Transverse colon (tissue), 4 donors: ENCODE results near the gene PP2D1. TPM values are rescaled to one million over a fixed set of nuclear protein-coding genes. Genes with fewer than 3 reads are reported as not detected.

Experiments
- DNase-seq: peaks from one replicate; pipeline ENCODE4 v3.0.0-alpha.2; 2019
- H3K27ac ChIP-seq, 4 donors: fragments of 200-600 bp; sonication (generic); 2 replicates each; pipeline ENCODE4 v1.5.1; 2016 to 2018; ENCODE audit warnings: inconsistent platforms in 4 of 4
- H3K27me3 ChIP-seq: fragments of 200-600 bp; sonication (generic); 2 replicates; pipeline ENCODE4 v1.5.1; 2017; ENCODE audit warnings: inconsistent platforms
- H3K36me3 ChIP-seq, 4 donors: fragments of 200-600 bp; sonication (generic); 2 replicates each; pipeline ENCODE4 v1.5.1; 2017 to 2019; ENCODE audit warnings: inconsistent platforms in 4 of 4
- H3K4me1 ChIP-seq, 4 donors: fragments of 200-600 bp; sonication (generic); 2 replicates each; pipeline ENCODE4 v1.5.1; 2017 to 2020; ENCODE audit warnings: inconsistent platforms in 4 of 4
- H3K4me3 ChIP-seq, 4 donors: fragments of 200-600 bp; sonication (generic); 1 replicate in 1 of 4; 2 replicates in 3 of 4; pipeline versions ENCODE4 v1.5.1 to v1.6.1; 2017 to 2019; ENCODE audit warnings: inconsistent platforms in 4 of 4
- H3K9me3 ChIP-seq, 2 donors: fragments of 200-600 bp; sonication (generic); 2 replicates each; pipeline ENCODE4 v1.5.1; 2017 to 2019; ENCODE audit warnings: inconsistent platforms in 2 of 2
- EP300 ChIP-seq: sonication (generic); formaldehyde crosslinking; IDR thresholded peaks from one replicate; pipeline ENCODE4 v1.6.1; 2017; ENCODE audit warnings: antibody characterized with exemption, low read depth
- POLR2A ChIP-seq: fragments of 450-650 bp; IDR thresholded peaks from one replicate; pipeline ENCODE4 v1.6.1; 2016; ENCODE audit warnings: antibody characterized with exemption, mild to moderate bottlenecking, moderate library complexity
- POLR2AphosphoS5 ChIP-seq, 3 donors: sonication (generic); formaldehyde crosslinking; IDR thresholded peaks; one replicate each; pipeline ENCODE4 v1.6.1; 2016; ENCODE audit warnings: antibody characterized with exemption in 3 of 3
- WGBS, 2 donors: methylation state at CpG; one replicate each; pipeline ENCODE4 v1.1.5; 2018; ENCODE audit warnings: low coverage in 1 of 2; 5-methylcytosine and 5-hydroxymethylcytosine counted together
- in situ Hi-C, 4 donors: fragments of 200-750 bp; cut with MboI; loops; one replicate each; pipeline versions ENCODE4 v1.15.0 to v1.15.1; 2017; ENCODE audit warnings: low sequenced_read_pairs in 3 of 4, low pct_ligation_motif_present in 1 of 4, low pct_unique_long_range_greater_than_20kb in 1 of 4
- intact Hi-C: fragments of 100-400 bp; cut with DNase I; formaldehyde crosslinking; loops from one replicate; pipeline ENCODE4 v1.15.1; 2023; ENCODE audit warnings: low total_unique reads
- total RNA-seq, 4 donors: library from RNA; depleted of rRNA; stranded (reverse); fragments of >200 nt; gene quantifications; one replicate each; pipeline ENCODE4 v1.1.0, GENCODE V29; 2016
- TF ChIP-seq, protein P1 (sequence below), 5 experiments: fragments of 200-600 bp in 3 of 5; fragments of 450-650 bp in 2 of 5; sonication (generic) in 3 of 5; IDR thresholded peaks; 1 replicate in 2 of 5; 2 replicates in 3 of 5; pipeline ENCODE4 v1.5.1; 2016 to 2017; ENCODE audit warnings: antibody characterized with exemption in 5 of 5, inconsistent platforms in 3 of 5, mild to moderate bottlenecking in 2 of 5, moderate library complexity in 1 of 5

The PP2D1 gene
- total RNA-seq, 4 donors from 2014 or later = not detected

DNA sequence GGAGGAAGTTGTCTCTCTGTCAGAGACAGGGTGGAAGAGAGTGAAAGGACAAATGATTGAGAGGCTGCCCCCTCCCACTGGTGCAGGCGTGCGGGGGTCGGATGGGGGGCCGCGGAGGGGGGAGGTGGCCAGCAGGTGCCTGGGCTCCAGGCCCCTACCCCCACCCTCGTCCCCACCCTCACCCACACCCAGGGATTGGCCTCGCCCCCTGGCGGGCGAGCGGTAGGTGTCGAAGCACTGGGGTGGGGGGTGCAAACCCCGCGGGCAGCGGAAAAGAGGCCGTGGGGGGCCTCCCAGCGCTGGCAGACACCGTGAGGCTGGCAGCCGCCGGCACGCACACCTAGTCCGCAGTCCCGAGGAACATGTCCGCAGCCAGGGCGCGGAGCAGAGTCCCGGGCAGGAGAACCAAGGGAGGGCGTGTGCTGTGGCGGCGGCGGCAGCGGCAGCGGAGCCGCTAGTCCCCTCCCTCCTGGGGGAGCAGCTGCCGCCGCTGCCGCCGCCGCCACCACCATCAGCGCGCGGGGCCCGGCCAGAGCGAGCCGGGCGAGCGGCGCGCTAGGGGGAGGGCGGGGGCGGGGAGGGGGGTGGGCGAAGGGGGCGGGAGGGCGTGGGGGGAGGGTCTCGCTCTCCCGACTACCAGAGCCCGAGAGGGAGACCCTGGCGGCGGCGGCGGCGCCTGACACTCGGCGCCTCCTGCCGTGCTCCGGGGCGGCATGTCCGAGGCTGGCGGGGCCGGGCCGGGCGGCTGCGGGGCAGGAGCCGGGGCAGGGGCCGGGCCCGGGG, 27.9 kb upstream of the PP2D1 start, which contains the start of gene KAT2B:
KAT2B (plus strand) TSS at position 682 of the 783 bp plus-strand sequence; CDS start at position 714, 32 bp downstream.
- 0 to 1% methylated on average over 1 to 18 of the region's 75 CpGs for WGBS, 2 donors
- DNase-seq = peak; percentile 85
- H3K4me3 ChIP-seq = peak within 1 kb of the TSS; percentile 73 to 95 (median 82)
- H3K4me1 ChIP-seq = peaks cover 20 to 47% (median 38%) of the 10 kb centered on the region in 4 donors
- H3K27me3 ChIP-seq = no peaks in the 10 kb centered on the region
- intact Hi-C loops = loop anchor here (10.0 kb wide), 1 partner anchor 105 kb away; no protein-coding TSS in a partner anchor
- no peaks in the 10 kb centered on the region for H3K9me3 ChIP-seq
- peak within 1 kb of the TSS; percentile 94 to 100 (median 99) for H3K27ac ChIP-seq
- in situ Hi-C loops = loop anchor here in 2 of 4 donors (5.0 to 25.0 kb wide), 3 partner anchors 93 to 147 kb away; partner anchors contain the start of genes RAB5A (in 2 of the 2) and SGO1 (in 2 of the 2)
- no peaks in the 10 kb centered on the region for H3K36me3 ChIP-seq
- TF ChIP-seq, protein P1, sequence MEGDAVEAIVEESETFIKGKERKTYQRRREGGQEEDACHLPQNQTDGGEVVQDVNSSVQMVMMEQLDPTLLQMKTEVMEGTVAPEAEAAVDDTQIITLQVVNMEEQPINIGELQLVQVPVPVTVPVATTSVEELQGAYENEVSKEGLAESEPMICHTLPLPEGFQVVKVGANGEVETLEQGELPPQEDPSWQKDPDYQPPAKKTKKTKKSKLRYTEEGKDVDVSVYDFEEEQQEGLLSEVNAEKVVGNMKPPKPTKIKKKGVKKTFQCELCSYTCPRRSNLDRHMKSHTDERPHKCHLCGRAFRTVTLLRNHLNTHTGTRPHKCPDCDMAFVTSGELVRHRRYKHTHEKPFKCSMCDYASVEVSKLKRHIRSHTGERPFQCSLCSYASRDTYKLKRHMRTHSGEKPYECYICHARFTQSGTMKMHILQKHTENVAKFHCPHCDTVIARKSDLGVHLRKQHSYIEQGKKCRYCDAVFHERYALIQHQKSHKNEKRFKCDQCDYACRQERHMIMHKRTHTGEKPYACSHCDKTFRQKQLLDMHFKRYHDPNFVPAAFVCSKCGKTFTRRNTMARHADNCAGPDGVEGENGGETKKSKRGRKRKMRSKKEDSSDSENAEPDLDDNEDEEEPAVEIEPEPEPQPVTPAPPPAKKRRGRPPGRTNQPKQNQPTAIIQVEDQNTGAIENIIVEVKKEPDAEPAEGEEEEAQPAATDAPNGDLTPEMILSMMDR (IDR thresholded peaks at IDR 0.05) = peak; percentile 79 to 88 (median 81)
- TF ChIP-seq EP300 (no peak), POLR2A (peak; percentile 49), POLR2AphosphoS5 (IDR thresholded peaks at IDR 0.05) (peak; percentile 55 to 70 (median 55))

DNA sequence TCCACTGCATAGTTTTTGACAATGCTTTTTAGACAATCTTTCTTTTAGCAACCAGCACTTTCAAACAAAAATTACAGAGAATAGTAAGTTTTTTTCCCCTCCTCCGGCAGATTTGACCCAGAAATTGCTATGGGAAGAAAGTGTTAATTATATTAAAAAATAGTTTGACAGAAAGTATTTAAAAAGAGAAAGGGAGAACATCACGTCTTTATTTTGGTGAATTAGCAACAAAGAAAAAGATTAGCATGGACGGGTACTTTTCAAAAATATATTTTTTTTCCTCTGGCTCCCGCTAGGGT, 27.4 kb upstream of the PP2D1 start:
- in situ Hi-C loops = loop anchor here in 2 of 4 donors (5.0 to 25.0 kb wide), 2 partner anchors 92 to 148 kb away; partner anchors contain the start of genes SGO1 (in 2 of the 2) and RAB5A (in 1 of the 2)
- no peak for DNase-seq
- Histone ChIP-seq H3K27me3 (no peaks in the 10 kb centered on the region), H3K27ac (peak overlapping the region; percentile 94 to 100 (median 99)), H3K4me1 (peaks cover 20 to 41% (median 37%) of the 10 kb centered on the region in 4 donors), H3K4me3 (peak overlapping the region; percentile 73 to 95 (median 82)), H3K36me3 (no peaks in the 10 kb centered on the region), H3K9me3 (no peaks in the 10 kb centered on the region)
- 0 to 3% methylated on average over 4 of the region's 4 CpGs for WGBS, 2 donors
- TF ChIP-seq POLR2A (no peak), POLR2AphosphoS5 (IDR thresholded peaks at IDR 0.05) (no peak), EP300 (no peak)
- TF ChIP-seq, protein P1 (IDR thresholded peaks at IDR 0.05) = no peak
- intact Hi-C loops = no loop called here

DNA sequence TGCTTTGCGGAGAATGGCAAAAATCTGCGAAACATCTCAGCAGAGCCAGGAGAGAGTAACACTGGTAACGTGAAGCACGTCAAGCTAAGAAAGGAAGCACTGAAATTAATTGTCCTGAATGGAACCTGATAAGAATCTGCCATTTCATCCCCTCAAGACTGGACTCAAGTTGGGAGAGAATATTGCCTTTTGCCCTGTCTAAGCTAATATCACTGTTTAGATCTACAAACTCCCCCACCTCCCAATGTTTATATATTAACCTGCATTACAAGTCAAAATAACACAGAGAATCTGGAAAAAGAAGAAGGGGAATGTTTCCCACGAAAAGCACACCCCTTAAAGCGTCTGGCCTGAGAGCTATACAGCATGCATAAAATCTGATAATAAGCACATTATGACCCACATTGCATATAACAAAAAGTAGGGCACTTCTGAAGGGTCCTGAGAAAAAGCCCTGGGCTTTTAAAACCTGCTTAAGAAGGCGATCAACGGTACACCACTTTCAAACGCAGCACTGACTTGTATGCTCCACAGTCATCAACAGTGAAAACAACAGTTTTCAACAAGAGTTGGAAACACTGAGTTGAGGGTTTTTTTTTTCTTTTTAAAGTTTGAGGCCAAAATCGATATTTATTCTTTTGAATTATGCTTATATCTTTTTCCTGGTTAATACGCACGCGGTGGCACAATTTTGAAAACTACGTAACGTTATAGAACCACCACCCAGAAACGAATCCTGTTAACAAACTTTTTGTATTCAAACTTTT, 26.8 kb upstream of the PP2D1 start:
- no peak for DNase-seq
- H3K4me3 ChIP-seq = peak overlapping the region; percentile 73 to 95 (median 82)
- H3K27me3 ChIP-seq = no peaks in the 10 kb centered on the region
- H3K36me3 ChIP-seq = no peaks in the 10 kb centered on the region
- TF ChIP-seq POLR2A (no peak), EP300 (no peak), POLR2AphosphoS5 (IDR thresholded peaks at IDR 0.05) (no peak)
- TF ChIP-seq, protein P1 (IDR thresholded peaks at IDR 0.05) = no peak
- WGBS, 2 donors = 14 to 20% methylated on average over 14 to 16 of the region's 16 CpGs
- H3K4me1 ChIP-seq = peaks cover 15 to 36% (median 33%) of the 10 kb centered on the region in 4 donors
- in situ Hi-C loops (loop anchor here in 2 of 4 donors (5.0 to 25.0 kb wide), 2 partner anchors 92 to 148 kb away; partner anchors contain the start of genes SGO1 (in 2 of the 2) and RAB5A (in 1 of the 2)), intact Hi-C loops (no loop called here)
- no peaks in the 10 kb centered on the region for H3K9me3 ChIP-seq
- H3K27ac ChIP-seq = peak overlapping the region; percentile 94 to 100 (median 99)
